GM19238 (cell line): ENCODE results near the gene NELFCD.

ENCODE experiments used
- DNase-seq: peaks from one replicate; pipeline ENCODE4 v3.0.0; 2011; ENCODE audit warnings: low spot score; ENCODE audit not compliant: insufficient read length

Gene NELFCD

GRCh38 chr20:58993332-58994248, 12.5 kb downstream of the NELFCD start:
- no peak for DNase-seq

DNA sequence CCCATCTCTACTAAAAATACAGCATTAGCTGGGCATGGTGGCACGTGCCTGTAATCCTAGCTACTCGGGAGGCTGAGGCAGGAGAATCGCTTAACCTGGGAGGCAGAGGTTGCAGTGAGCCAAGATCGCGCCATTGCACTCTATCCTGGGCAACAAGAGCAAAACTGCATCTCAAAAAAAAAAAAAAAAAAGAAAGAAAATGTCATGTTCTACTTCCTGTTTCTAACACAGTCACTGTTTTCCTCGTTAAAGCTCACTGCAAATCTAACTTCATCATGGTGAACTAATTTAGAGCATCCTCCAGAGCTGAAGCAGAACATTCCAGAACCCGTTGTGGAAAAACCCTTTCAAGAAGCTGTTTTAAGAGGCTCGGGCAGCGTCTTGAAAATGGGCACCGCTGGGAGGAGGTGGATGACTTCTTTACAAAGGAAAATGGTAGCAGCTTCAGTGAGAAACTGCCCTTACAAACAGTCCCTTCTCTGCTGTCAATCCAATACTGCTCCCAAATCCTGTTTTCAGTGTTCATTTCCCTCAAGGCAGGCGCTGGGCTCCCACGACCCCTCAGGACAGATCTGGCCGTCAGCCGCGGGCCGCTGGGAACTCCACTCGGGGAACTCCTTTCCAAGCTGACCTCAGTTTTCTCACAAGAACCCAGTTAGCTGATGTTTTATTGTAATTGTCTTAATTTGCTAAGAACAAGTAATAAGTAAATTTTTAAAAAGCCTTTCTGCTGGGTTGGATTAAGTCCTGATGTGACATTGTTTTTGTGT, 13.5 kb downstream of the NELFCD start:
- DNase-seq, result no peak

GRCh38 chr20:58995461-58996225, 14.6 kb downstream of the NELFCD start:
- no peak for DNase-seq

- no peak for DNase-seq
Observed at GRCh38 chr20:58996226-58996611, 15.2 kb downstream of the NELFCD start.

- DNase-seq, result no peak
Observed at GRCh38 chr20:58997141-58997770, 16.2 kb downstream of the NELFCD start.

GRCh38 chr20:58998656-58999055, 17.6 kb downstream of the NELFCD start:
- no peak for DNase-seq

DNA sequence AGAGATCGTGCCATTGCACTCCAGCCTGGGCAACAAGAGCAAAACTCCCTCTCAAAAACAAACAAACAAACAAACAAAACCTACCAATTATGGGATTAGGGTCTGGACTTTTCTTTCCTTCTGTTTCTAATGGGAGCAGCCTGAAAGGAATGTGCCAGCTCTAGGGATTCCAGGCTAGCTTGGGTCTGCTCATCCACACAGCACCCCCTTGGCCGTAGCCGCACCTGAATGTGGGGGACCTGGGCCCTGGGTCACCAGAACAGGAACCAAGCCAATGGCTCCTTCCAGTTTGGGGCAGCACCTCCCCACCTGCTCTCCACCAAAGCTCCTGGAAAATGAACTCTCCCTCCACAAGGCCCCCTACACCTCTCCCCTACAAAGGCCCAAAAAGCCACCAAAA, 19.3 kb downstream of the NELFCD start:
- DNase-seq, result no peak

DNA sequence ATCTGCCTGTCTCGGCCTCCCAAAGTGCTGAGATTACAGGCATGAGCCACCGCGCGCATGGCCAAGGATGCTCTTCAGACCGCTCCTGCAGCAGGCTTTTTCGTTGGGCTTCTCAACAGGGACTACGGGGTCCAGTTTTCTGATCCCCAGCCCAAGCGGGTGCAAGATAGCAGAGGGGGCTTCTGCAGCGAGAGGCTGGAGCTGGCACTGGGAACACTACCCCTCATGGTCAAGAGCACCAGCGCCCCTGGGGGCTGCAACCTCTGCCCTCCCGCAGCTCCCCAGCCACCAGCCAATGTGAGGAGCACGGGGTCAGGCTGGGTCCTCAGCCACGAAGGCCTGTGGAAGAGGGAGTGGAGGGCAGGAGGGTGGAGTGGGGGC, 20.0 kb downstream of the NELFCD start:
- DNase-seq, result no peak

DNA sequence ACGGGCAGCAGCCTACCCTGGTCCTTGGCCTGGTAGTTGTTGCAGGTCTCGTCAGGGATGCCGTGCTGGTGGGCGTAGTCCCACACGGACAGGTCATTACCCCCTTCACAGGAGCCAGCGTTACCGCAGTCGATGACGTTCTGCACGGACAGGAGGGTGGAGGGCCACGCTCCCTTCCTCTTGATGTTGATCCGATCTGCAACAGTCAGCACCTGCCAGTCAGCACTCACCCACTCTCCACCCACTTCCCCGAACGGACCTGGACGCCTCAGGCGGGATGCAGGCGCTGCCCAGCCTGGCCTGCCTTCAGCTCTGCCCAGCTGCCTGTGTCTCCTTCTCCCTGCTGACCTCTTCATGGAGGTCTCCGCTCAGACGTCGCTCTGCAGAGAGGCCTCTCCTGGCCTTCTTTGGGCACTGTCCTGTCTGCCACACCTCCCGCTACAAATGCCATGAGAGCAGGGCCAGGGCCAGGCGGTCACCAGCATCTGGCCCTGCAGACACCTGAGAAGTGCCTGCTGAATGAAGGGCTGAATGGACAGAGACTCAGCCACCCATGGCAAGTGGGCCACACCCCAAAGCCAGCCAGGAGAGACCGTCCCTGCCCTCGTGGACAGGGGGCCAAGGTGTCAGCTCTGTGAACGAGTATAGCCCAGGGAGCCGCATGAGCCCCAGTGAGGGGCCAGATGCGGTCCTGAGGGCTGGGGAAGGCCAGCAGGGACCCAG, 20.6 kb downstream of the NELFCD start:
- DNase-seq, result no peak

- DNase-seq, result no peak
Observed at GRCh38 chr20:59002388-59002787, 21.3 kb downstream of the NELFCD start.

DNA sequence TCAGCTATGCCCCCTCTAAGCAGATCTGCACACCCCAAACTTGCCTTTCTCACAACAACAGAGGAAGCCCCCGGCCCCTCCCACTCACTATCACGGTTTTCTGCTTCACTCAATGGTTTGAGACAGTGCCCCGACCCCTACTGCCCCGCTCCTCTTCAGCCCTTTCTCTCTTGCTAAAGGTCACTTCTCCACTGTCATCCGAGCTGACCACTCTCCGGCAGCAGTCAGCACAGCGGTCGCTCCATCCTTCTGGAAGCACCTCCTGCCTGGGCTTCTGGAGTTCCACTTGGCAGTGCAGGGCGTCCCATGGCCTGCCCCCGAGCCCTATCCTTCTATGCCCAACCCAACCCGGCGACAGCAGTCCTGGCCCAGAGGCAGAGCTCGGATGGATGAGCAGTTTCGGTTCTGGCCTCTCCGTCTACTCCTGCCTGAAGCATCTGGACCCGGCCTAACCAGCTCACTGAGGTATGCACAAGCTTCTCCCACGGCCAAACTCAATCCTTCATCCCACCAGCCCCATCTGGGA, 21.9 kb downstream of the NELFCD start:
- DNase-seq, result no peak

- DNase-seq, result no peak
Observed at GRCh38 chr20:59003836-59004492, 22.9 kb downstream of the NELFCD start.

DNA sequence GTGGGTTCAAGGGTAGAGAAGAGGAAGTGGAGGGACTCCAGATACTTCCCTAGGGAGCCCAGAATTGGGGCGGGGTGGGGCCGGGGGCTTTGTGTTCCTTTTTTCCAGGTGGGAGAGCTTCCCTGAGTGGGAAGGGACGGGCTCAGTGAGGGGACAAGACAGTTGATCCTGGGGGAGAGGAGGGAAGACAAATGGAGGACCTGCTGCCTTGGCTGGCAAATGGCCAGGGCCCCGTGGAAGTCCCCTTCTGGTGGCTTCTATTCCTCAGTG, 23.4 kb downstream of the NELFCD start:
- no peak for DNase-seq

DNA sequence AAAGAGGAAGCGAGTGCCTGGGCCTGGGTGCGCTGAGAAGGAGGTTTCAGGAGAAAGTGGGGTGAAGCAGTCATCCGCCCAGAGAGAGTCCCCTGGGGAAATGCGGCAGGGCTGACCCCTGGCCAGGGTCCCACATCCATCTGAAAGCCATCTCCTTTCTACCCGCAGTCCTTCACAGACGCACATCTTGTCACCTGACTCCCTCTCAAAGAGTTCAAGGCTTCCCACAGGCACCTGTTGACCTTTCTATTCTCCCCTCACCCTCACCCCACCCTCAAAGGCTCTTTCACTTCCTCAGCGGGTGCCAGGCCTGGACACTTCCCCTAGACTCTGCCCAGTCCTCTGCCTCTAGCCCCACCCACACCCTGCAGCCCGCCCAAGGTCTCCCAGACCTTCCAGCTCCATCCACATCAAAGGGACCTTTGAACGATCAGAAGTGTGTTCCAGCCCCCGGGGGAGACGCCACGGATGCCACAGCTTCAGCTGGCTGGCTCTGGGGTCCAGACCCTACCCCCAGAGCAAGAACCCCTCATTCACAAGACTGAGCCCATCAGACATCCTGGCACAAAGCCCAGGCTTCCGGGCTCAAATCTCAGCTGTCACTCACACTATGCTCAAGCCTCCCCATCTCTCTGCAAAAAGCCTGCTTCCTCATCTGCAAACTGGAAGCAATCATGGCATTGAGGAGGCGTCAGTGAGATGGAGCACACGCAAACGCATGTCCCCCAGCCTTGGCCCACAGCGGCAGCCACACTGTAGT, 23.9 kb downstream of the NELFCD start:
- peak; percentile 86 for DNase-seq

- DNase-seq, result no peak
Observed at GRCh38 chr20:59005523-59006166, 24.6 kb downstream of the NELFCD start.

- no peak for DNase-seq
Observed at GRCh38 chr20:59006167-59006863, 25.3 kb downstream of the NELFCD start.

- DNase-seq, result peak; percentile 60
Observed at GRCh38 chr20:59006864-59007664, 26.0 kb downstream of the NELFCD start, which contains the start of gene CTSZ. TSS of gene CTSZ (minus strand) at chr20:59007254. CDS start at chr20:59007128, 126 bp downstream.
